Measurements from ENCODE around the gene MPRIP.

DNA sequence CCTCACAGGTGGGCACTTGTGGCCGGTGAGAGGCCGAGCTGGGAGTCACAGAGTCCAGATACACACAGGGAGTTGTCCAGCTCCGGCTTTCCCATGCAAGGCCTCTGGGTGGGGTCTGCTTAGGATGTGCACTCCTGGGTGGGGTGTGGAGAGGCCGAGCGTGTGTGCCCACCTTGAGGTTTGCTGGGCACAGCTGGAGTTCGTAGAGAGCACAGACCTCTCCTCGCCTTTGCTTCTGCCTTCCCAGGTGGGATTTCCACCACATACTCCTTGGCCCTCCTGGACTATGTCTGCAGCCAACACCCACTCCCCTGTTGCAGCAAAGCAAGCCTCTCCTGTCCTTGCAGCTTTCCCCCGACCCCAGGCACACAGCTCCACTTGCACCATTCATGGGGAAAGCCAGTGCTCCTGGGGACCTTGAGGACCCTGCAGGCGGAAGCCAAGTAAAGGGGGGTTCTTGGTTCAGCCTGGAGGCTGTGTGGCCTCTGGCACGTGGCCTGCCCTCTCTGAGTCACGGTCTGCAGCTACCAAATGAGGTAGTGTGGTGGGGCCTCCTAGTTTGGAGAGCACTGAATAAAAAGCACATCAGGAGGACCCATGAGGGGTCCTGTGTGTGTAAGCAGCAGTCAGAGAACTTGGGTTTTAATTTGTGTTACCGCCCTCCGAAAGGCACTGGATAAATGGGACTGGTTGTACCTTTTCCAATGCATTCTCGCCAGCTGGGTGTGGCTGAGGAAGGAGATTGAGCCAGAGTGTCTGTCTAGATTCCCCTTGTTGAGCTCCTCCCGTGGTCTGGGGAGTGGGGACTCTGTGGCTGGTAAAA is 31.5 kb downstream of the MPRIP start:
- TF ChIP-seq, protein P1, sequence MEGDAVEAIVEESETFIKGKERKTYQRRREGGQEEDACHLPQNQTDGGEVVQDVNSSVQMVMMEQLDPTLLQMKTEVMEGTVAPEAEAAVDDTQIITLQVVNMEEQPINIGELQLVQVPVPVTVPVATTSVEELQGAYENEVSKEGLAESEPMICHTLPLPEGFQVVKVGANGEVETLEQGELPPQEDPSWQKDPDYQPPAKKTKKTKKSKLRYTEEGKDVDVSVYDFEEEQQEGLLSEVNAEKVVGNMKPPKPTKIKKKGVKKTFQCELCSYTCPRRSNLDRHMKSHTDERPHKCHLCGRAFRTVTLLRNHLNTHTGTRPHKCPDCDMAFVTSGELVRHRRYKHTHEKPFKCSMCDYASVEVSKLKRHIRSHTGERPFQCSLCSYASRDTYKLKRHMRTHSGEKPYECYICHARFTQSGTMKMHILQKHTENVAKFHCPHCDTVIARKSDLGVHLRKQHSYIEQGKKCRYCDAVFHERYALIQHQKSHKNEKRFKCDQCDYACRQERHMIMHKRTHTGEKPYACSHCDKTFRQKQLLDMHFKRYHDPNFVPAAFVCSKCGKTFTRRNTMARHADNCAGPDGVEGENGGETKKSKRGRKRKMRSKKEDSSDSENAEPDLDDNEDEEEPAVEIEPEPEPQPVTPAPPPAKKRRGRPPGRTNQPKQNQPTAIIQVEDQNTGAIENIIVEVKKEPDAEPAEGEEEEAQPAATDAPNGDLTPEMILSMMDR (conservative IDR thresholded peaks at IDR 0.05; ENCODE audit: low read depth, low read length) = no peak
- no peak for TF ChIP-seq EZH2 (IDR thresholded peaks at IDR 0.05; ENCODE audit: low read length, unreplicated experiment)
